Naive B cell (primary cell): ENCODE measurements around the gene IFI27L2. TPM values are rescaled to one million over a fixed set of nuclear protein-coding genes. Genes with fewer than 3 reads are reported as not detected.

ENCODE experiments used
- polyA plus RNA-seq, 6 donors: library from polyadenylated mRNA; unstranded; fragments of 300-500 nt; fragmentation: Illumina TruSeq; gene quantifications; one replicate each; pipeline ENCODE4 v1.2.3, GENCODE V29; 2021; ENCODE audit warnings: low read depth in 6 of 6

The IFI27L2 gene
- polyA plus RNA-seq, 6 donors from 2014 or later = 62.8 to 96.4 (median 72.6) TPM

Other genes starting within 250 kb of the IFI27L2 start
- not detected for gene FAM181A, start 202.3 kb downstream of the IFI27L2 start, polyA plus RNA-seq
- gene ASB2, start 153.0 kb downstream of the IFI27L2 start, polyA plus RNA-seq = under 1 TPM in 3 of 6 donors, not detected in 3; 0.18 to 0.62 (median 0.29) TPM
- gene CCDC197, start 132.3 kb downstream of the IFI27L2 start, polyA plus RNA-seq = not detected
- gene OTUB2, start 103.3 kb downstream of the IFI27L2 start, polyA plus RNA-seq = under 1 TPM in 5 of 6 donors, not detected in 1; 0.08 to 0.23 (median 0.20) TPM
- 100 to 1,000 TPM in 5 of 6 donors, 10 to 100 TPM in 1; 90.3 to 213 (median 177) TPM for gene DDX24, start 48.4 kb downstream of the IFI27L2 start, polyA plus RNA-seq
- 10 to 100 TPM in 1 of 6 donors, 1 to 10 TPM in 5; 5.0 to 11.1 (median 5.8) TPM for gene IFI27L1, start 48.3 kb downstream of the IFI27L2 start, polyA plus RNA-seq
- not detected for gene IFI27, start 18.9 kb downstream of the IFI27L2 start, polyA plus RNA-seq
- gene PPP4R4, start 44.7 kb upstream of the IFI27L2 start, polyA plus RNA-seq = under 1 TPM in 1 of 6 donors, not detected in 5; 0.09 TPM
- not detected for gene SERPINA10, start 163.7 kb upstream of the IFI27L2 start, polyA plus RNA-seq
- not detected for gene SERPINA6, start 193.7 kb upstream of the IFI27L2 start, polyA plus RNA-seq
- not detected for gene SERPINA2, start 237.1 kb upstream of the IFI27L2 start, polyA plus RNA-seq